Peyer's patch (tissue), 4 donors: ENCODE data around the gene UCP1.
A peak's percentile ranks its signal among the peaks of the same experiment; 100 is the strongest.

Source experiments
- POLR2A ChIP-seq, 2 donors: fragments of 450-650 bp; IDR thresholded peaks; one replicate each; pipeline ENCODE4 v1.5.1; 2017; ENCODE audit warnings: antibody characterized with exemption in 2 of 2, mild to moderate bottlenecking in 2 of 2, moderate library complexity in 2 of 2
- TF ChIP-seq, protein P1 (sequence below), 6 experiments: fragments of 450-650 bp in 4 of 6; fragments of 200-600 bp in 2 of 6; sonication (generic) in 1 of 6; IDR thresholded peaks; one replicate each; pipeline ENCODE4 v1.5.1; 2017 to 2019; ENCODE audit warnings: antibody characterized with exemption in 6 of 6, mild to moderate bottlenecking in 3 of 6, moderate library complexity in 1 of 6

DNA sequence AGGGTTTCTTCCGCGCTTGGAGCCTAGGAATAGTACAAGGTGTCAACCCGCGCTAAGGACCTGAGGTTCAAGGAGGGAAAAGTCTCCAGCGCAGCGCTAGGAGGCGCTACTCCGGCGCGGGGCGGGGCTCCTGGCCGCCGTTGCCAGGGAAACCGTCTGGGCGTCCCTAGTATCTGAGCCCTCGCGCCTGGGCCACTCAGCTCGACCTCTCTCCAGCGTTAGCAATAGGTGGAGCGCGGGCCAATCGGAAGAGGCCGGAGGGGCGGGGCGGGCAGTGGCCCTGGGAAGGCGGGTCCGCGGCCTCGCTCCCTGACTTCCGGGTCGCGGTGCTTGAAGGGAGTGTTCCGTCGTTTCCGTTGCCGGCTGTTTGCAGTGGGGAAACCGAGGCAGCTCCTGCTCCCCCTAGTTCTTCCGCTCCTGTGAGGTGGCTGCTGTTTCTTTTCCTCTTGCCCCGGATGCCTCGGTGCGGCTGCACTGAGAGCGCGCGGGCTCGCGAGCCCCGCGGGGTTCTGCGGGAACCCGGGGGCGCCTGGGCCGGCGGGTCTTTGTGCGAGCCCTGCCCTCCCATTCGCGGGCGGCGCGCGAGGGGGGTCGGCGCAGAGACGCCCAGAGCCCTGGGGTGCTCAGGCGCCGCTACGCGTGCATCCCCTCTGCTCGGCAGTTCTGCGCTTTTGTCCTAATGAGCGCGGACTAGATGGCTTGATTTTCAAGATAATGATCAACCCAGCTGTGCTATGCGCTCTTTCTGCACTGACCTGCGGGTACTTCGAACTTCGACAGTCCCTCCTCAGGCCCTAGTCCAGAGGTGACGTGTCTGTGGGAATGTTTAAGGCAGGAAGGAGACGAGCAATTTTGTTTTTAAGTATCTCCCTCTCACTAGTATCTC lies 44.7 kb downstream of the UCP1 start, which contains the start of gene ELMOD2:
- TF ChIP-seq, protein P1, sequence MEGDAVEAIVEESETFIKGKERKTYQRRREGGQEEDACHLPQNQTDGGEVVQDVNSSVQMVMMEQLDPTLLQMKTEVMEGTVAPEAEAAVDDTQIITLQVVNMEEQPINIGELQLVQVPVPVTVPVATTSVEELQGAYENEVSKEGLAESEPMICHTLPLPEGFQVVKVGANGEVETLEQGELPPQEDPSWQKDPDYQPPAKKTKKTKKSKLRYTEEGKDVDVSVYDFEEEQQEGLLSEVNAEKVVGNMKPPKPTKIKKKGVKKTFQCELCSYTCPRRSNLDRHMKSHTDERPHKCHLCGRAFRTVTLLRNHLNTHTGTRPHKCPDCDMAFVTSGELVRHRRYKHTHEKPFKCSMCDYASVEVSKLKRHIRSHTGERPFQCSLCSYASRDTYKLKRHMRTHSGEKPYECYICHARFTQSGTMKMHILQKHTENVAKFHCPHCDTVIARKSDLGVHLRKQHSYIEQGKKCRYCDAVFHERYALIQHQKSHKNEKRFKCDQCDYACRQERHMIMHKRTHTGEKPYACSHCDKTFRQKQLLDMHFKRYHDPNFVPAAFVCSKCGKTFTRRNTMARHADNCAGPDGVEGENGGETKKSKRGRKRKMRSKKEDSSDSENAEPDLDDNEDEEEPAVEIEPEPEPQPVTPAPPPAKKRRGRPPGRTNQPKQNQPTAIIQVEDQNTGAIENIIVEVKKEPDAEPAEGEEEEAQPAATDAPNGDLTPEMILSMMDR (IDR thresholded peaks at IDR 0.05), result peak; percentile 55 to 97 (median 93)
- TF ChIP-seq POLR2A (IDR thresholded peaks at IDR 0.05), result peak; percentile 72 to 80
